ENCODE measurements around the gene KCNJ14. TPM values are rescaled to one million over a fixed set of nuclear protein-coding genes. Genes with fewer than 3 reads are reported as not detected.

Gene KCNJ14
- total RNA-seq, 2 donors from 2014 or later = 1.7 to 2.5 TPM

- H3K36me3 Mint-ChIP-seq (ENCODE audit: low read depth) = peaks cover 2% of the 10 kb centered on the region
Observed at GRCh38 chr19:48469289-48469881, 14.0 kb downstream of the KCNJ14 start, which contains the start of gene CYTH2. Gene CYTH2, plus strand, starts transcription at chr19:48469369. Its CDS starts 139 bp downstream, at chr19:48469508.

DNA sequence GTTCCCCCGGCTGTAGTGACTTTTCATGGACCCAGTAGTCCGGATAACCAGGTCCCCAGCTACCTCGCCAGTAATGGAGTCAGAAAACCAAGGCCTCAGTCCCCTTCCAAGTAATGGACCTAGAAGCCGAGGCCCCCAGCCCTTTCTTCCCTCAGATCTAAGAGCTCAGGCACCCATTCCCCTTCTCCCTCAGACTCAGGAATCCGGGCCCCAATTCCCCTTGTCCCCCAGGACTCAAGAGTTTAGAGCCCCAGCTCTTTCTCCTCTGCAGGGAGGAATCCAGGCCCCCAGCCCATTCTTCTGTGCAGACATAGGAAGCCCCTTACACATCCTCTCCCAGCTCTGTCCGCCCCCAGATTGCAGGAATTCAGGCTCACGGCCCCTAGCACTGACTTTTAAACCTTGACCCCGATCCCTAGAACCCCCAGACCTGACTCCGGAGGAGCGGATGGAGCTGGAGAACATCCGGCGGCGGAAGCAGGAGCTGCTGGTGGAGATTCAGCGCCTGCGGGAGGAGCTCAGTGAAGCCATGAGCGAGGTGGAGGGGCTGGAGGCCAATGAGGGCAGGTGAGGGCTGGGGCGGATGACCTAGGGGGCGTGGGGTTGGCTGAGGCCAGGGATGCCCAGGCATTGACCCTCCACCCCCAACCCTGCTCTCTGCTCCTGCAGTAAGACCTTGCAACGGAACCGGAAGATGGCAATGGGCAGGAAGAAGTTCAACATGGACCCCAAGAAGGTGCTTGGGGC is 14.7 kb downstream of the KCNJ14 start:
- H3K27me3 Mint-ChIP-seq = no peaks in the 10 kb centered on the region
- DNase-seq (no peak), ATAC-seq (no peak)
- no peak overlapping the region for H3K27ac Mint-ChIP-seq
- H3K4me1 Mint-ChIP-seq = peaks cover 21% of the 10 kb centered on the region
- no peaks in the 10 kb centered on the region for H3K9me3 ChIP-seq (ENCODE audit: control insufficient read depth, low read length, poor library complexity, severe bottlenecking)
- peak overlapping the region; percentile 98 for H3K4me3 Mint-ChIP-seq
- H3K36me3 Mint-ChIP-seq (ENCODE audit: low read depth) = peaks cover 2% of the 10 kb centered on the region

More at GRCh38 chr19:48469289-48469881, 14.0 kb downstream of the KCNJ14 start, which contains the start of gene CYTH2:
- H3K4me1 Mint-ChIP-seq = peaks cover 19% of the 10 kb centered on the region
- H3K27me3 Mint-ChIP-seq = no peaks in the 10 kb centered on the region
- peak within 1 kb of the TSS; percentile 84 for H3K27ac Mint-ChIP-seq
- H3K4me3 Mint-ChIP-seq = peak within 1 kb of the TSS; percentile 98
- DNase-seq (peak in 2 of 3 donors; percentile 61 to 65), ATAC-seq (peak; percentile 0)
- no peaks in the 10 kb centered on the region for H3K9me3 ChIP-seq (ENCODE audit: control insufficient read depth, low read length, poor library complexity, severe bottlenecking)

DNA sequence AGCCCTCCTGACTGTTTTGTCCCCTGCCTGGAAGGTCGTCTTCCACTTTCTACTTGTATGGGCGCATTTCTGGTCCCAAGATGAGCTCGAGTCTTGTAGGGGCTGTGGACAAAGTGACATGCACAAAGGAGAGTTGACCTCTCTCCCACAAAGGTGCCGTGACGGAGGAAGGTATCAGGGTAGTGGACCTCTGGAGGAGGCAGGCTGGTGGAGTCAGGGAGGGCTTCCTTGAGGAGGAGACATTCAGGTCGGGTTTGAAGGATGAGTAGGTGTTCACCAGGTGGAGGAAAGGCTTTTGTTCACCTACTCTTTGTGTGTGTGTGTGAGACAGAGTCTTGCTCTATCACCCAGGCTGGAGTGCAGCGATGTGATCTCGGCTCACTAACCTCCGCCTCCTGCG is 15.5 kb downstream of the KCNJ14 start:
- Mint-ChIP-seq H3K4me3 (peak overlapping the region; percentile 98), H3K27ac (no peak overlapping the region), H3K27me3 (no peaks in the 10 kb centered on the region), H3K4me1 (peaks cover 26% of the 10 kb centered on the region), H3K36me3 (ENCODE audit: low read depth) (peaks cover 2% of the 10 kb centered on the region)
- no peaks in the 10 kb centered on the region for H3K9me3 ChIP-seq (ENCODE audit: control insufficient read depth, low read length, poor library complexity, severe bottlenecking)
- DNase-seq = no peak
- no peak for ATAC-seq

DNA sequence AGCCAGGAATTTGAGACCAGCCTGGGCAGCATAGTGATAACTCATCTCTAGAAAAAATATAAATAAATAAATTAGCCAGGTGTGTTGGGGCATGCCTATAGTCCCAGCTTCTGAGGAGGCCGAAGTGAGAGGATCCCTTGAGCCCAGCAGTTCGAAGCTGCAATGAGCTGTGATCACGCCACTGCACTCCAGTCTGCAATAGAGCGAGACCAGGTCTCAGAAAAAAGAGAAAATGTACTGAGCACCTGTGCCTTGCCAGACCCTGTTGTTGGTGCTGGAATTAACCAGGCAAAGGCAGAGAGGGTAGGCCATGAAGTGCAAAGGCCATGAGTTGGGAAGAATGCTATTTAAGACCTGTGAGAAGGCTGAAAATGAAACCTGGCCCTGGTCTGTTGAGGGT is 16.5 kb downstream of the KCNJ14 start:
- Mint-ChIP-seq H3K4me3 (no peak overlapping the region), H3K36me3 (ENCODE audit: low read depth) (peaks cover 2% of the 10 kb centered on the region), H3K27me3 (no peaks in the 10 kb centered on the region), H3K4me1 (peaks cover 27% of the 10 kb centered on the region), H3K27ac (no peak overlapping the region)
- no peaks in the 10 kb centered on the region for H3K9me3 ChIP-seq (ENCODE audit: control insufficient read depth, low read length, poor library complexity, severe bottlenecking)
- no peak for DNase-seq
- ATAC-seq = no peak

DNA sequence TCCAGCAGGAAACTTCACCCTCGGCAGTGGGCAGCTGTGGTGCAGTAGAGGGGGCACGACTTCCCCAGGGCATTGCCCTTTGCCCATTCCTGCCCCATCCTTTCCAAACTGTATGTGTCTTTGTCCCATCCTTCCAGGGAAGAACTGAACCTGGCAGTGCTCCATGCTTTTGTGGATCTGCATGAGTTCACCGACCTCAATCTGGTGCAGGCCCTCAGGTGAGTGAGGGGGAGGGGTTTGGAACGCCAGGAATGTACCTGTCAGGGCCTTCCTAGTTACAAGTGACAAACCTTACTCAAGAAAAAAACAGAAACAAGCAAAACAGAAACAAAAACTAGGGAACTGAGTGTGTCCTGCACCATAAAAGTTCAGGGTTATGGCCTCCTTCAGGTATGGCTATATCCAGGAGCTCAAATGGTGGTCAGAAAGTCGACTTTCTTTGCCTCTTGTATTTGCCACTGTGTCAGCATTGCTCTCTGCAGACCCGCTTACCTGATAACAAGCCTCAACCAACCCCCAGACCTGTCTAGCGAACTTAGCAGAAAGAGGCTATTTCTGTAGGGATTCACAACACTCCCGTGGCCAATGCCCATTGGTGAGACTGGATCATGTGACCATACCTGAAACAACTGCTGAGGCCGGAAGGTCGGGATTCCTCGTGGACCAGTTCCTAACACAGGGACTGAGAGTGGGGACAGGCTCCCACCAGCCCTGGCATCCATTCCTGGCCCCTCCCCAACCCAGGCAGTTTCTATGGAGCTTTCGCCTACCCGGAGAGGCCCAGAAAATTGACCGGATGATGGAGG is 18.0 kb downstream of the KCNJ14 start:
- Mint-ChIP-seq H3K4me3 (no peak overlapping the region), H3K36me3 (ENCODE audit: low read depth) (peaks cover 2% of the 10 kb centered on the region), H3K27ac (peak overlapping the region; percentile 21), H3K4me1 (peaks cover 27% of the 10 kb centered on the region), H3K27me3 (no peaks in the 10 kb centered on the region)
- H3K9me3 ChIP-seq (ENCODE audit: control insufficient read depth, low read length, poor library complexity, severe bottlenecking) = no peaks in the 10 kb centered on the region
- ATAC-seq = no peak
- DNase-seq = no peak

GRCh38 chr19:48474084-48474592 is 18.8 kb downstream of the KCNJ14 start:
- ATAC-seq (no peak), DNase-seq (no peak)
- Mint-ChIP-seq H3K4me1 (peaks cover 23% of the 10 kb centered on the region), H3K36me3 (ENCODE audit: low read depth) (peaks cover 2% of the 10 kb centered on the region), H3K27ac (no peak overlapping the region), H3K4me3 (no peak overlapping the region), H3K27me3 (no peaks in the 10 kb centered on the region)
- no peaks in the 10 kb centered on the region for H3K9me3 ChIP-seq (ENCODE audit: control insufficient read depth, low read length, poor library complexity, severe bottlenecking)

DNA sequence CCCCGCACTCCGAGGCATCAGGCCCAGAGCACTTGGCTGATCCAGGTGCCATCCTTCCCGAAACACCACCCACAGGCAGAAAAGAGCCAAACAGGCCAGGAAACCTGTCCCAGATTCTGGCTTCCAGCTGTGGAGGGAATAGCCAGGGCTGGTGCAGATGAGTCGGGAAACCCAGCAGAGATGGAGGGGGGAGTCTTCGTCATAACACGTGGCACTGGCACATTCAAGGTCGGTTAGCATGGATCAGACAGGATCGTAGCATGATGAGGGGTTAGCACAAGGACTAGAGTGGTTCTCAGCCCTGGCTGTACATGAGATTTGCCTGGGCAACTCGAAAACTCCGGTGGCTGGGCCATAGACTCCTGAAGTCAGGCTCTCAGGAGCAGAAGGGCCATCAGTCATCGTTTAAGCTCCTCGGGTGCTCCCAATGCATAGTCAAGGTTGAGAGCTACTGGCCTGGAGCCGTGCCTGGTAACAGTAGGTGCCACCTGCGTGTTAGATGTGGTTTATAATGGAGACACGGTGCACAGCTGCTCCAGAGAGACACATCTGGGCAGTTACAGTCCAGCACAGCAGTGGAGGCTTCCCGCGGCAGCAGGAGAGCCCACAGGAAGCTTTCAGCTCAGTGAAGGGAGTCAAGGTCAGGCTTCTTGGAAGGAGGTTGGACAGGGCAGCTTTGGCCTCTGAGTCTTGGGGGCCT is 20.1 kb downstream of the KCNJ14 start:
- peaks cover 21% of the 10 kb centered on the region for H3K4me1 Mint-ChIP-seq
- DNase-seq (no peak), ATAC-seq (no peak)
- H3K4me3 Mint-ChIP-seq = no peak overlapping the region
- no peak overlapping the region for H3K27ac Mint-ChIP-seq
- H3K9me3 ChIP-seq (ENCODE audit: control insufficient read depth, low read length, poor library complexity, severe bottlenecking) = no peaks in the 10 kb centered on the region
- H3K27me3 Mint-ChIP-seq = no peaks in the 10 kb centered on the region
- peaks cover 2% of the 10 kb centered on the region for H3K36me3 Mint-ChIP-seq (ENCODE audit: low read depth)

DNA sequence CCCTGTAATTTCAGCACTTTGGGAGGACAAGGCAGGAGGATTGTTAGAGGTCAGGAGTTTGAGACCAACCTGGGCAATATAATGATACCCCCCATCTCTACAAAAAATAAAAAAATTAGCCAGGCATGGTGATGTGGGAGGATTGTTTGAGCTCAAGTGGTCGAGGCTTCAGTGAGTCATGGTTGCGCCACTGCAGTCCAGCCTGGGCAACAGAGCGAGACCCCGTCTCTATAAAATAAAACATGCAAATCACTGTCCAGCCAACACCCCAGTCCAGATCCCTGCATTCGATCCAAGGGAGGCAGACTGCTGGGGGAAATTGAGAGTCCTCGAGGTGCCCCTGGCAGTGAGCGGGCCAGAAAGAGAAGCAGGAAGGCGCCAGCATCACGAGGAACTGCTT is 20.8 kb downstream of the KCNJ14 start:
- no peak for ATAC-seq
- DNase-seq = no peak
- H3K4me1 Mint-ChIP-seq = peaks cover 23% of the 10 kb centered on the region
- H3K9me3 ChIP-seq (ENCODE audit: control insufficient read depth, low read length, poor library complexity, severe bottlenecking) = no peaks in the 10 kb centered on the region
- H3K36me3 Mint-ChIP-seq (ENCODE audit: low read depth) = no peaks in the 10 kb centered on the region
- no peak overlapping the region for H3K27ac Mint-ChIP-seq
- no peak overlapping the region for H3K4me3 Mint-ChIP-seq
- H3K27me3 Mint-ChIP-seq = no peaks in the 10 kb centered on the region

- Mint-ChIP-seq H3K27me3 (no peaks in the 10 kb centered on the region), H3K4me1 (peaks cover 23% of the 10 kb centered on the region), H3K36me3 (ENCODE audit: low read depth) (no peaks in the 10 kb centered on the region), H3K4me3 (no peak overlapping the region), H3K27ac (no peak overlapping the region)
- DNase-seq = no peak
- H3K9me3 ChIP-seq (ENCODE audit: control insufficient read depth, low read length, poor library complexity, severe bottlenecking) = no peaks in the 10 kb centered on the region
- no peak for ATAC-seq
Observed at GRCh38 chr19:48477067-48477685, 21.8 kb downstream of the KCNJ14 start.

- no peaks in the 10 kb centered on the region for H3K27me3 Mint-ChIP-seq
- no peaks in the 10 kb centered on the region for H3K36me3 Mint-ChIP-seq (ENCODE audit: low read depth)
Observed at GRCh38 chr19:48477698-48478338, 22.4 kb downstream of the KCNJ14 start.

DNA sequence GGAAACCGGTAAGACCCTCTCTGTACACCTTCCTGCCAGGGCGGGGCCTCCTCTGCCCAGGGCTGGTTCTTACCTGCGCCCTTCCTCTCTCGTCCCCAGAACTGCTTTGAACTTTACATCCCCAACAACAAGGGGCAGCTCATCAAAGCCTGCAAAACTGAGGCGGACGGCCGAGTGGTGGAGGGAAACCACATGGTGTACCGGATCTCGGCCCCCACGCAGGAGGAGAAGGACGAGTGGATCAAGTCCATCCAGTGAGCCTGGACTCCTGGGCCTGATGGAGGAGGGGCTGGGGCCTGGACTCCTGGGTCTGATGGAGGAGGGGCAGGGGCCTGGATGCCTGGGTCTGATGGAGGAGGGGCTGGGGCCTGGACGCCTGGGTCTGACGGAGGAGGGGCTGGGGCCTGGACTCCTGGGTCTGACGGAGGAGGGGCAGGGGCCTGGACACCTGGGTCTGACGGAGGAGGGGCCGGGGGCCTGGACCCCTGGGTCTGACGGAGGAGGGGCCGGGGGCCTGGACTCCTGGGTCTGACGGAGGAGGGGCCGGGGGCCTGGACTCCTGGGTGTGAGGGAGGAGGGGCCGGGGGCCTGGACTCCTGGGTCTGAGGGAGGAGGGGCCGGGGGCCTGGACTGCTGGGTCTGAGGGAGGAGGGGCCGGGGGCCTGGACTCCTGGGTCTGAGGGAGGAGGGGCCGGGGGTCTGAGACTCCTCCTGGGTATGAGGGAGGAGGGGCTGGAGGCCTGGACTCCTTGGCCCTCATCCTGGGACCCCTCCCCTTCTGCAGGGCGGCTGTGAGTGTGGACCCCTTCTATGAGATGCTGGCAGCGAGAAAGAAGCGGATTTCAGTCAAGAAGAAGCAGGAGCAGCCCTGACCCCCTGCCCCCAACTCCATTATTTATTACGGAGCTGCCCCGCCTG is 23.2 kb downstream of the KCNJ14 start:
- H3K27ac Mint-ChIP-seq = no peak overlapping the region
- ATAC-seq (no peak), DNase-seq (no peak)
- no peaks in the 10 kb centered on the region for H3K9me3 ChIP-seq (ENCODE audit: control insufficient read depth, low read length, poor library complexity, severe bottlenecking)
- no peaks in the 10 kb centered on the region for H3K36me3 Mint-ChIP-seq (ENCODE audit: low read depth)
- peaks cover 20% of the 10 kb centered on the region for H3K4me1 Mint-ChIP-seq
- no peaks in the 10 kb centered on the region for H3K27me3 Mint-ChIP-seq
- no peak overlapping the region for H3K4me3 Mint-ChIP-seq

More at GRCh38 chr19:48477698-48478338, 22.4 kb downstream of the KCNJ14 start:
- ATAC-seq (no peak), DNase-seq (no peak)
- H3K4me3 Mint-ChIP-seq = no peak overlapping the region
- H3K27ac Mint-ChIP-seq = no peak overlapping the region
- no peaks in the 10 kb centered on the region for H3K9me3 ChIP-seq (ENCODE audit: control insufficient read depth, low read length, poor library complexity, severe bottlenecking)
- H3K4me1 Mint-ChIP-seq = peaks cover 20% of the 10 kb centered on the region

Data from T-helper 17 cell (primary cell).